AG04449 (cell line): Measurements from ENCODE around the gene DIS3L2.

Experiments
- CTCF ChIA-PET: fragments of 350-600 bp; formaldehyde crosslinking; extraction: SDS; loops from one replicate; lab custom pipeline; 2021; ENCODE audit warnings: antibody characterized with exemption; lab: Yijun Ruan, JAX
- POLR2A ChIA-PET: fragments of 400-600, 350-600 bp; formaldehyde crosslinking; extraction: SDS; loops from one replicate; lab custom pipeline; 2020; ENCODE audit warnings: antibody characterized with exemption, inconsistent platforms; lab: Yijun Ruan, JAX
- DNase-seq: peaks from one replicate; pipeline ENCODE4 v3.0.0-alpha.2; 2010; ENCODE audit warnings: low read depth, low spot score
- H3K4me3 ChIP-seq: 2 replicates; pipeline ENCODE4 v1.5.1; 2011; ENCODE audit warnings: low read depth, mild to moderate bottlenecking, control low read depth, low read length
- CTCF ChIP-seq: IDR thresholded peaks from one replicate; pipeline ENCODE4 v1.5.1; 2011; ENCODE audit warnings: mild to moderate bottlenecking, moderate library complexity, low read length, control low read depth, inconsistent platforms; ENCODE audit not compliant: insufficient read depth; ENCODE audit errors: missing control alignments

DIS3L2 gene

DNA sequence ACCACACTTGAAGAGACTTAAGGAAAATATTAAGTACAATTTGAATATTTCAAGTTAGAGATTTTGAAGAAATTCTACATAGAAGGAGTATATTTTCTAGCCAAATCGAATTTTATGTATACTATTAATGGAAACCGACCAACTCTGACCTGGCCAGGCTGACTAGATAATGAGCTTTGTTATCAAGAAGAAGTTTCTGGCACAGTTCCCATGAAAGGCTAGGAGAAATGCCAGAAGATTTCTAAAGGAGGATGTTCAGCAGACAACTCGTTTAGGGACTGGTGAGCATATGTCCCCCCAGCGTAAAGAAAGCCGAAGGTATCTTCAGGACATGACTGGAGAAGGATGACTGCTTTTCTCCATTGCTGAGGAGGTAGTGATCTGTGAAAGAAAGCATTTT is 127.3 kb downstream of the DIS3L2 start:
- ChIA-PET CTCF (no interaction called here), POLR2A (no interaction called here)
- DNase-seq, result no peak
- TF ChIP-seq CTCF, result no peak
- no peak overlapping the region for H3K4me3 ChIP-seq

GRCh38 chr2:232094201-232094600 is 132.7 kb downstream of the DIS3L2 start:
- no peak overlapping the region for H3K4me3 ChIP-seq
- CTCF ChIA-PET, result interaction anchor here (0.5 kb wide), 1 partner anchor 191 kb away, joined by 3 read pairs; no protein-coding TSS in a partner anchor
- POLR2A ChIA-PET, result no interaction called here
- no peak for DNase-seq
- TF ChIP-seq CTCF, result no peak

GRCh38 chr2:232094883-232095282 is 133.4 kb downstream of the DIS3L2 start:
- TF ChIP-seq CTCF, result no peak

GRCh38 chr2:232097260-232097659 is 135.7 kb downstream of the DIS3L2 start:
- CTCF ChIA-PET, result no interaction called here
- no peak overlapping the region for H3K4me3 ChIP-seq
- DNase-seq, result no peak
- no peak for TF ChIP-seq CTCF
- POLR2A ChIA-PET, result no interaction called here

More at GRCh38 chr2:232094883-232095282, 133.4 kb downstream of the DIS3L2 start:
- no peak overlapping the region for H3K4me3 ChIP-seq
- POLR2A ChIA-PET, result no interaction called here
- no peak for DNase-seq
- CTCF ChIA-PET, result no interaction called here

DNA sequence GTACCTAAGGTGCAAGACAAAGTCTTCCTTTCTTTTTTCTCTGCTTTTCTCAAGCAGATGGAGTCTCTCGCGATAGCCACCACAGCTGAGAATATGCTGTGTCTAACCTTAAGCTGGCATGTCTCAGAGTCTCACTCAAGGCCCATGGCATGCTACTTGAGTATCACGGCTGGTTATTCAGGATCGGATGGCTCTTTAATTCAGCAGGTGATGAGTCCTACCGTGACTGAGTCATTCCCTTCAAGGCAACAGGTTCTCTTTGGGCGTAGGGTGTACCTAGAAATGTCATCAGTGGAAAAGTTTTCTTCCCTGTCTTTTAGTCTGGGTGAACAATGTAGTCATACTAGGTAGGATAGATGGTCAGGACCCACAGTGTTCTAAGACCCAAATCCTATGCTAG is 136.2 kb downstream of the DIS3L2 start:
- H3K4me3 ChIP-seq, result no peak overlapping the region
- POLR2A ChIA-PET, result no interaction called here
- CTCF ChIA-PET, result no interaction called here
- no peak for TF ChIP-seq CTCF
- DNase-seq, result no peak

DNA sequence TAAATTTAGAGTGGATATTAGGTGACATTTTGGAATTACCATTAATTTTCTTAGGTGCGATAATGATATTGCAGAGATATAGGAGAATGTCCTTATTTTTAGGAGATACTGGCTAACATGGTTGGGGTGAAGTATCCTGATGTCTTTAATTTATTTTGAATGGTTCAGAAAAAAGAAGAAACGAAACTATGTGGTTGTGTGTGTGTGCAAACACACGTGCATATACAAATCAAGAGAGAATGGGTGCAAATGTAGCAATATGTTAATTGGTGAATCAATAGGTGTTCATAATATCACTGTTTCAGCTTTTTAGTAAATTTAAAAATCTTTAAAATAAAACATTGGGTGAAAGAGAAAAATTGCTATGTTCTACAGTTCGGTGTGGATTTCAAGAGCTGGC is 140.9 kb downstream of the DIS3L2 start:
- ChIA-PET POLR2A (no interaction called here), CTCF (no interaction called here)
- TF ChIP-seq CTCF, result no peak
- H3K4me3 ChIP-seq, result no peak overlapping the region
- DNase-seq, result no peak
